HG03175 (cell line): ENCODE results near the gene MAPKBP1.

Experiments
- ATAC-seq: cut with Tn5 transposase; IDR thresholded peaks from one replicate; pipeline ENCODE4 v1.9.1; 2021; ENCODE audit warnings: mild to moderate bottlenecking, moderate library complexity; ENCODE audit not compliant: unreplicated experiment

Gene MAPKBP1

DNA sequence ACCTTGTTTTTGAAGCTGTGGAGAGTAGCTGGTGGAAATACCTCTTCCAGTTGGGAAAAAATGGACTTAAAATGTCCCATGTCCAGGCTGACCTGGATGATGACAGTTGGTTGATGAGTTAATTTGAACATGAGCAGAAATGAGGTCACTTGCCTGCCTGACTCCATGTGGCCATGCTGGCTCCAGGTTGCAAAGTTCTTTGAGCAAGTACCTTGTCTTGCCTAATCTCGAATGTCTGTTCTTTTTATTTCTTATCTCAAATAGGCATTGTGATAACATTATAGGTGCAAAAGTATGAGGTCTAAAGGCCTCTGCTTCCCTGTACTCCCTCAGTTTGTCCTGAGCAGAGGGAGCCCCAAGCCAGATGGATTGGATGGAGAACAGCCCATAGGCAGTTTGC, 9.0 kb downstream of the MAPKBP1 start:
- no peak for ATAC-seq

DNA sequence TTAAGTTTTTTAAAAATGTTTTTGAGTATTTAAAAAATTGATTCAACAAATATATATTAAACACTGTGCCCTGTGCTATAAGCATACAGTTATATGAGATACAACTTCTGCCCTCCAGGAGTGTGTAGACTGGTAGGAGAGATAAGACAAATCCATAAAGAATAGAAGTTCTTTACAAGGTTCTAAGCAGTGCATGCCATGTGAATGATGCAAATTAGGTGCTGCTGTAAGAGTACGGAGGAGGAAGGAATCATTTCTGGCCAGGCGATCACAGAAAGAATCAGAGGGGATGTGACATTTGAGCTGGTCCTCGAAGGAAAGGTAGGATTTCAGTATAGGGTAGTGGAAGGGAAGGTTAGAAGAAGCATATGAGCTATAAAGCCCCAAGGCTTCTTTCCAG, 14.0 kb downstream of the MAPKBP1 start:
- no peak for ATAC-seq

DNA sequence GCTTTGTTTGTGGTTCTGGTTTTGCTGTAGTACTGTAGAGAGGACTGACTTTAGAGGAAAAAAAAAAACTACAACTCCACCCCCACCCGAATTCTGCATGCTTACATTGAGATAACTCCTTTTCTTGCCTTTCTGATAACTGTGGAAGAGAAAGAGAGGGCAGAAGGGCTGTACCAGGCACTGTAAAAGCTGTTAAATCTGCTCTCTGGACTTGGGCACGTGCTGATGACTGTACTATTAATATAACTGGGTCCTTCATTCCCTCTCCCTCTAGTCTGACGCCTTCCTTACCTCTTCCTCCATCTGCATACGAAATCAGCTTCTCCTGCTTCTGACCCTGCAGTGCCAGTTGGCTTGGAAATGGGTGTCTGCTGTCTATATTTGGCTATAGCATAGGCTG, 15.0 kb downstream of the MAPKBP1 start:
- ATAC-seq = no peak

DNA sequence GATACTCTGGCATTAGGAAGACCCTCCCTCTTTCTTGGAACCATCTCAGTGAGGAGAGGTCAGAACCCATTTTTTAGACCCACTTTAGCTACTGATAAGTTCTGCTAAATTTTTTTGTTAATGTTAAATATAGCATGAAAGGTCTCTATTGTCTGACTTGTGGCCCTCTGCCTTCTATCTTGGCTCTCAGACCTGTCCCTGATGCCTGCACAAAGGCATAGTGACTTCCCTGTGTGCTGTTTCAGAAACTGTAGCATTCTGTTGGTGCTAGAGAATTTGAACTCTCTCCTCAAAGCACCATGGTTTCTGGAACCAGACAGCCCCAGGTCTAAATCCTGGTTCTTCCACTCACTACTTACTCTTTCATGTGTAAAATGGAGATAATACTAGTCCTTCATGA, 15.4 kb downstream of the MAPKBP1 start:
- ATAC-seq = no peak

DNA sequence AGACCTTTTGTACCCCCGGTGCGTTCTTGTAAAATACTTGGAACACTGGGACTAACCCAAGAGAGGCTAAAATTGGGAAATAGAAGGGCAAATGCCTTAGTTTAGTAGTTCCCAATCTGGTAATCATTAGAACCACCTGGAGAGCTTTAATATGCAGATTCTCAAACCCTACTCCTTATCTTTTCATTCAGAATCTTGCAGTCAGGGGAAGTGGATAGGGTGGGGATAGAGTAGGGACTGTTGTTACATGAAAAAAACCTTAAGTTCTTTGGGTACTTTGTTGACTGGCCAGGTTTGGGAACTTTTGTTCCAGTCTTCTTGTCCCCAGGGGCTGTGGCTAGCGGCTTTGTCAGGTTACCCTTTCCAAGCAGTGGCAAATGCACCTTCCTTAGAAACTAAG, 15.9 kb downstream of the MAPKBP1 start:
- ATAC-seq = no peak

DNA sequence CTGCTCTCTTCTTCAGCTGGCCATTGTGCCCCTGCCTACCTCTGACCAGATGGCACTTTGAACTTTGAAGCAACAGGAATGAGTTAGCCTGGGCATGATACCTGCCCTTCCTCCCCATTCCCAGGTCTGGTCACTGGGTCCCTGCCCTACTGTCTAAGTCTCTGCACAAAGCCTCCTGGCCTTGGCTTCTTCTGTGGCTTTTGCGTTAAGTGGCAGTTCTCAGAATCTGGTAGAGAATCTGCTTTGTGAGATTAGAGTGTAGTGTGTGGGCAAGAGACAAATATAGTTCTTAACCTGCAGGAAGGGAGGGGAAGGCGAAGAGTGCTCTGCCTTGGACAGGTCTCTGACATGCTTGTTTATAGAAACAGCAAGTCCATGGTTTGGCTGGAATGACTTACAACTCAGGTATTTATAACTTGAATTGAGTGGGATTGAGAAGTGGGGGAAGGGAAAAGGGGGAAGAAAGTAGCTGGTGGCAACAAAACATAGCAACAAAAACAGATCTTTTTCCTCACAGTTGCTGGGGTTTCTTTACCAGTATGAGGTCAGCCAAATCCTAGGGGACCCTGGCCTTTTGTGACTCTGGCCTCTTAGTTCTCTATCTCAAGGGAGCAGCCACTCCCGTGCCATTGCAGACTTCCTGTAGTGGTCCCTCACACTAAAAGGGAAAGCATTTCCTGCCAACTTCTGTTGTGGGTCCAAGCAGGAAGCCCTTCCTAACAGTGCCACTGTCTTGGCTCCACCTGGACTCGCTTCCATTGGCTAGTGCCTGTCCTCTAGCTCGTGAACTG, 16.7 kb downstream of the MAPKBP1 start:
- no peak for ATAC-seq

DNA sequence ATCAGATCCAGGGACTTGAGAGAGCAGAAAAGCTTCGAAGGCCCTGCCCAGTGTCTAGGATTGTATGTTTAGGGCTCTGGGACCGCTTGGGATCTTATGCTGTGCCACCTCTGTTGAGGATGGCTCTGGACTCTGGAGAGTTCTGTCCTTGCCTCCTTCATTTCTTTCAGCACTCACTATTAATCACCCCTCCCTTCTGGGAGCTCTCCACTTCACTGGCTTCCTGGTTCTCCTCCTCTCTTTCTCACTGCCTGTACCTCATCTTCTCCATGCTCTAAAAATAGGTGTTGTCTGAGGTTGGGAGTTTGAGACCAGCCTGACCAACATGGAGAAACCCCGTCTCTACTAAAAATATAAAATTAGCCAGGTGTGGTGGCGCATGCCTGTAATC, 17.3 kb downstream of the MAPKBP1 start:
- no peak for ATAC-seq

DNA sequence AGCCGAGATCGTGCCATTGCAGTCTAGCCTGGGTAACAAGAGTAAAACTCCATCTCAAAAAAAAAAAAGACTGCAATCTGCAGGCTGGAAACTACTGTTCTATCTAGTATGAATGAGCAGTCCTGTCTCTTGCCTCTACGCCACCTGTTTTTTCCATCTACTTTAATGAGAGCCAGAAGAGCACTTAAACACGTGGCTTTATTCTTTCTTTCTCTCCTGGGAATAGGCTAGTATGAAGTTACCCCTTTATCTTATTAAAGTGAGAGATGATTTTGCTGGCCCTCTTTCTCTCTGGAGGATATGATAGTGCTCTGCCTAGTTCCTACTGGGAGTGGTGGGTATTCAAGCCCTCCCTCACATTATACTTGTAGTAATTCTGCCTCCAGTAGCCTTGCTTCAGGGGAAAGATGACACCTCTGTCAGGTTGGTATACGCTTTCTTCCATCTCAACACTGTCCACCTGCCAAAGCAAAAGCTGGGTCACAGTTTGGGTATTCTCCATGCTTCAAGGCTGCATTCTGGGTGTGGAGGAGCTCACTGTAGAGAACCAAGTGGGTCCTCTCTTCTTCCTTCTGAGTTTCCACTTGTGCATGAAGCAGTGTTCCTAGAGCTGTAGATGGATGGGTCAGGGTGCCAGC, 17.8 kb downstream of the MAPKBP1 start:
- ATAC-seq = no peak

DNA sequence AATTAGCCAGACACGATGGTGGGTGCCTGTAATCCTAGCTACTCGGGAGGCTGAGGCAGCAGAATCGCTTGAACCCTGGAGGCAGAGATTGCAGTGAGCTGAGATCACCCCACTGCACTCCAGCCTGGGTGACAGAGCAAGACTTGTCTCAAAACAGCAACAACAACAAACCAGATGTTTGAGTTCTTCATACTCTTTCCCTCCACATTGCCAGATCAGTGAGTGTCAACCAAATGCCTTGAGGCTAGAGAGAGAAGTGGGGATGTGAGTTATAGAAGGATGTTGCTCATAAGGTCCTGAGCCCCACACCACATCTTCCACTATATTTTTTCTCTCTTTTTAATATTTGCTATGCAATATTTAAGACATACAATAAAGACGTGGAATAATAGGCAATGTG, 19.8 kb downstream of the MAPKBP1 start:
- no peak for ATAC-seq

DNA sequence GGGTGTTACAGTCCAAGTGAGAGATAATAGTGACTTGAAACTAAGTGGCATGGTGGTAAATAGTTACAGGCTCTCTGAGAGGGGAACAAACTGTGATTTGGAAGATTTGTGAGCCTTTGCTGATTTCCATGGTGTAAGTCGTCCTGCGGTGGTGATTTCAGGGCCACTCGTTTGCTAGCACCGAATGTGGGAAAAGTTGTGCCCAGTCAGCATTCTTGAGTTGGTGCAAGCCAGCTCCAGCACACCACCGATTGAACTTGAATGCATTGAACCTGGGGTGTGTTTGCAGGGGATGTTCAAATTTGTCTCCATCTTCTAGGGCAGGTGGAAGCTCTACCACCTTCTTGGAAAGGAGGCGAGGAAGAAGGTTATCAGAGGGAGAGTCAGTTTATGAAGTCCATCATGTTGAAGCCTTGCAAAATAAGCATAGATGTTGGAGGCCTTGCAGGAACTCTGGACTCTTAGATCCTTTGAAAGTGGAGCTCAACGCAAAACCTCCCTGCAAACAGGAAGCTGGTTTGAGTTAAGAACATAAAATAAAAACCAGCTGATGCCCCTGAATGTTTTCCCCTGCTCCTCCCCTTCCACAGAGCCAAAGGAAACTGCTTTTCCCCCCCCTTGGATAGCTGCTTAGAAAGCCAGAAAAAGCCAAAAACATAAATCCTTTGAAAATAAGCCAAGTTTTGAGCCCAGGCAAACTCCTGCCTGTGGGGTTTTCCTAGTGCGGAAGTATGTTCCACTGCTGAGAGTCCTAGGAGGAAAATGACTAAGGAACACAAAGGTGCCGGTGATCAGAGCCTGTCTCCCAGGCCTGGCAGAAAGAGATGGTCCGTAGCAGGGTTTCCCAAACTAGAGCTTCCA, 21.9 kb downstream of the MAPKBP1 start:
- no peak for ATAC-seq

DNA sequence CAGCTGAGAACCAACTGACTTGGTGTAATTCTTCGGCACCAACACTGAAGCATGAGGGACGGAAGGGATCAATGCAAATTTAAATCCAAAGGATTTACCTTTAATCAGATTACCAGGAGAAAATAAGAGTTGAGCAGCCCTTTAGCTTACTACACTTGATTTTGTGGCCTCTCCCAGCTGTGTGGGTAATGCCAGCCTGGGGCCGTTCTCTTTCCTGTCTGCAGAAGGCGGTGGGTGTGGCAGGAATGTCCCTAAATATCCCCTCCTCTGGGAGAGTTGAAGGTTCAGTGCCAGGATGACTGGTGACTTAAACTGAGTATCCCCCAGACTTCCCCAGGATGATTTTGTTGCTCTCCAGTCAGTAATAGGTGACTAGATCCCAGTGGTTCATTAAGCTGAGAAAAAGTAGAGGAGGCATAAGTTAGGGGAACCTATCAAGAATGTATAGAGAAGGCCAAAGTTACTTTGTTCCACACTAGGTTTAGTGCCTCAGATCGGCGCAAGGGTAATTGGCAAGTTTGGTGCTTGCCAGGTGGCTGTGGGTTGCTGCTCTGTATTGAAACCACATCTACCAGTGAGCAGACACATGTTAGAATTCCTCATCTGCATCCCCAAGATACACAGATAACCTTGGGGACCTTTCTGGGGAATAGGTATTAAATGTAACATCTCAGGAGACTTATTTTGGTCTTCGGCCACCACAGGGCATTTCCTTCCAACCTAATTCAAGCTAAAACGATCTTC, 23.1 kb downstream of the MAPKBP1 start:
- no peak for ATAC-seq

DNA sequence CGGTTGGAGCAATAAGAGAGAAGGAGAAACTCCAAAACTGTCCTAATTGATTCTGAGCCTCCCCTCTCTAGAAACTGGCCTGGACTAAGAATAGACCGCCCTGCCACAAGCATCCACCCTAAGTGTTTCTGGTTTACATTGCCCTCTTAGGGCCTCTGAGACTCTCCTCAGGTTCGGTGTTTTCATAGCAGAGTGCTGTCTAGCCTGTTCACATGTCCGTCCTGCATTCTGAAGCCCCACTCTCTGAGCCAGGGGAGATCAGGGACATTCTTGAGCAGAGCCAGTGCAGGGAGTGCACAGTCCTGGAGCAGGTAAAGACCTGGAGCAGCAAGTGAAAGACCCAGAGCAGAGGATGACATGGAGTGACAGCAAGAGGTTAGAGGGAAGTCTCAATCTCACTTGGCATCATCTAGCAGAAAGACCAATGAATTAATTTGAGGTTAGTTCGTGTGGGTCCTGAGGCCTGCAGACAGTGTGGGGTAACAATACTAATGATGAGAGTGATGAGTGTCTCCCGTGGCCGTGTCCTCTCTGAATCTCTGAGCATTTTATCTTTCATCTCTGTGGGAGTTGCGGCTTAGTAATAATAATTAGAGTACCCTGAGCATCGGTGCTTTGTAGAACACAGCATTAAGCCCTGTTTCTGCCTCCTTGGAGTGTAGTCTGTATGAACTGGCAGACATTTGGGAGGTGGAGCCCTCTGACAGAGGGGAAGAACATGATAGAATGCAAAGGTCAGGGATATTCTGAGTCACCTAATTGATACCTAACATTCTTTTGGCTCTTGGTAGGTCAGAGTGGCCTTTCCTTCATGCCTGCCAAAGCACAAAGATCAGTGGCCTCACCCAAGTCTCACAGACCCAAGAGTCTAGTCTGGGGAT, 24.6 kb downstream of the MAPKBP1 start:
- no peak for ATAC-seq

DNA sequence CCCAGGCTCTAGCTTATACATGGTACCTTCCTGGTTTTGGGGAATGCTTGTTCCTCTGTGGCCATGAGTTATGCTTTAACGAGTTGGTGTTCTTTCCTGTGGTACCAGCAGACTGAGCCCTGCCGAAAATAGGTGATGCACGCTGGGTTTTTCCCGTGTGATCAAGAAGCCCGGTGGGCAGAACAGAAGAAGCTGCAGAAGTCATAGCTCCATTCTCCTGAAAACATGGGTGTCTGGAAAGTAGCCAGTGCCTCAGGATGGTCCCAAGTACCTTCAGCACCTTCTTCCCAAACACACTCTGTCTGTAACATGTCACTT, 25.2 kb downstream of the MAPKBP1 start:
- no peak for ATAC-seq

DNA sequence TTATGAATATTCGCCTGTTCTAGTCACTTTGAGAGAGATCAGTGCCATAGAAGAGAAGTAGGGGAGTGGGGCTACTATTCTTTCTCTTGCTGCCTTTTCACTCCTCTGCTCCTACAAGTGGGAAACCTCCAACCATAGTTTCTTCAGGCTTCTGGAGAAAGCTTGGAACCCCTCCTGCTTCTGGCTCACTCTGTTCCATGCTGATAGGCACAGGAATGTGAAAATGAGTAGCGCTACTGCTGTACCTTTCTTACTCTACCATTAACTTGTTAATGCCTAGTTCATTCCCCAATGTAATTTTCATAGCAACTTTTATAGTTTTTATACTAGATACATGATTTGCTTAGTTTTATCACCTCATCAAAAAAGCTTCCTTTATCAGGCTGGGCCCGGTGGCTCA, 26.9 kb downstream of the MAPKBP1 start:
- no peak for ATAC-seq

DNA sequence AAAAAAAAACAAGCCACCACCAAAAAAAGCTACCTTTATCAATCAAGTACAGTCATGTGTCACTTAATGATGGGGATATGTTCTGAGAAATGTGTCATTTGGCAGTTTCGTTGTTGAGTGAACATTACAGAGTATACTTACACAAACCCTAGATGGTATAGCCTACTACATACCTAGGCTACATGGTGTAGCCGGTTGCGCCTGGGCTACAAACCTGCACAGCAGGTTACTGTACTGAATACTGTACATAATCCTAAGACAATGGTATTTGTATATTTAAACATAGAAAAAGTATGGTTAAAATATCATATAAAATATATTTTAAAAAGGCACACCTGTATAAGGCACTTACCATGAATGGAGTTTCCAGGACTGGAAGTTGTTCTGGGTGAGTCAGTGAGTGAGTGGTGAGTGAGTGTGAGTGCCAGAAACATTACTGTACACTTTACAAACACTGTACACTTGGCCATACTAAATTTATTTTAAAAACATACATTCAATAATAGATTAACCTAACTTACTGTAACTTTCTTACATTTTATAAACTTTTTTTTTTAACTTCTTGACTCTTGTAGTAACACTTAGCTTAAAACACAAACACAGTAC, 27.7 kb downstream of the MAPKBP1 start:
- ATAC-seq = no peak

DNA sequence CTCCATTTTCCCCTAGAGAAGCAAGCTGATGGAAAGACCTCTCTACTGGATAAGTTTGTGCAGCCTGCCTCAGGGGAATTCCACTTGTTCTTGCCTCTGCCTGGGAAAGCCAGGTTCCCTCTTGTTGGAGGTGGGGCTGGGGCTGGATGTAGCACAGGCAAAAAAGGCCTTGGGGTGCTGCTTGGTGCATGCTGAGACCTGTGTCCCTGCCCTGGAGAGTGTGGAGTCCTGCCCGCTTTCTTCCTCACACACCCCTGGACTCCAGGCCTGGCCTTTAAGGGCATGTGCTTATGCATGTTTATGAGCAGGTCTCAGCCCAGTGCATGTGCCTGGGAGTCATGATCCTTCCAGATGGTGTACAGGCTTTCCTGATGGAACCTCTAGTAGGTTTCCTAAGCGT, 30.1 kb downstream of the MAPKBP1 start:
- ATAC-seq = no peak

DNA sequence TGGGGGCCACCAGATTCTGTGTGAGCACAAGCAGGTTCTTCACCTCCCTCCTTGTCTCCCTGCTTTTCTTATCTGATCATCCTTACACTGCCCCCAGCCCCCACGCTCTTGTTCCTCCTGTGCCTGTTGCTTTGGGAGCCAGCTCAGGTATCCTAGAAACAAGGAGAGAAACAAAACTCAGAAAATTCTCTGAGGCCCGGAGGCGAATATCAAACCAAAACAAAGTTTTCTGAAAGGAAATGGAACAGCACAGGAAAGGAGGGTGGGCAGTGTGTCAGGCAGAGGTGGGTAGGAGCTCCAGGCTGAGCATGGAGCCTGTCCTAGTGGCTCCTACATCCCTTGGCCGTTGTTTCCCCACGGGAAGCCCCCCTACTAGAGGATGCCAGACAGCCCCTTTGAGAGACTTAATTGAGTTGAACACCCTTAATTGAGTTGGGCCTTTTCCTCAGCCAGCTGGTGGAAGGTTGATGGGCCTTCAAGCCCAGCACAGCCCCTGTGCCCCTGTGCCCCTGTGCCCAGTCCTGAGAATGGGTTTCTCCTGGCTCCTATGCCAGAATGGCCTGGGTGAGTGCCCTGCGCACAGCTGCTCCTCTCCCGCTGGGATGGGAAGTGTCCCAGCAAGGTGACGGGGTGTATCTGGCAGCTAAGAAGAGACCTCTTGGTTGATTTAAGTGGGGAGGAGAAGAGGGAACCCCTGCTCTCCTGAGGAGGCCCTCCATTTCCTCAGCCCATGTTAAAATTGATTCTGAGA, 30.8 kb downstream of the MAPKBP1 start:
- no peak for ATAC-seq

DNA sequence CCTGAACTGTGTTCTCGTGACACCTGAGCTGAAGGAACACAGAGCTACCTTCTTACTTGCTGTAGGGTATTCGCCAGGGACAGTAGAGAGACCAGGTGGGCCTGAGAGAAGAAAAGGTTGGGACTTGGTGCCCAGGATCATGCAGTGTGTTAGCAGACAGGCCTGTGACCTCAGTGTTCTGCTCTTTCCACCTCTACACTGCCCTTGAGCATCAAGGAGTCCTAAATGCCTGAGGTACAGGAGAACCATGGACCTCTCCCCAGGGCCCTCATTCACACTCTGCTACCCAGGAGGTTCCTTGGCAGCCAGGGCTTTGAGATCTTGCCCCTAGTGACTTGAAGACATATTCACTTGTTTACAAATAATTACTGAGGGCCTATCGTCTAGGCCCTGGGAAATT, 31.4 kb downstream of the MAPKBP1 start:
- ATAC-seq = no peak
